PC-9 (cell line): ENCODE measurements around the gene VIPR1.

Experiments used
- CTCF ChIP-seq: fragments of 200-600 bp; sonication (generic); conservative IDR thresholded peaks from 2 replicates; pipeline ENCODE4 v1.6.1; 2017; ENCODE audit warnings: mixed run types, antibody characterized with exemption, mild to moderate bottlenecking, moderate library complexity
- EZH2 ChIP-seq: fragments of 200-600 bp; sonication (generic); IDR thresholded peaks from 2 replicates; pipeline ENCODE4 v1.8.0; 2017; ENCODE audit warnings: antibody characterized with exemption, low read depth

- TF ChIP-seq CTCF (no peak), EZH2 (no peak)
Measured at GRCh38 chr3:42544492-42545283, 42.2 kb downstream of the VIPR1 start.
